CD4-positive, alpha-beta T cell treated with Interferon alpha-2 for 1 hour (primary cell): ENCODE data around the gene ANO3.
A peak's percentile ranks its signal among the peaks of the same experiment; 100 is the strongest.
"Not testable (repeated sequence)": the region's sequence is repeated elsewhere in the genome, so short reads cannot be mapped to it uniquely, and the experiment has no call there.

Experiments used
- DNase-seq, 2 donors: peaks; one replicate each; pipeline ENCODE4 v3.0.0-alpha.2; 2020 to 2022

The ANO3 gene

GRCh38 chr11:26331911-26332571, at the start of gene ANO3:
Gene ANO3, plus strand, starts transcription at chr11:26332130. Its CDS starts 146 bp downstream, at chr11:26332276.
- DNase-seq, result no peak

DNA sequence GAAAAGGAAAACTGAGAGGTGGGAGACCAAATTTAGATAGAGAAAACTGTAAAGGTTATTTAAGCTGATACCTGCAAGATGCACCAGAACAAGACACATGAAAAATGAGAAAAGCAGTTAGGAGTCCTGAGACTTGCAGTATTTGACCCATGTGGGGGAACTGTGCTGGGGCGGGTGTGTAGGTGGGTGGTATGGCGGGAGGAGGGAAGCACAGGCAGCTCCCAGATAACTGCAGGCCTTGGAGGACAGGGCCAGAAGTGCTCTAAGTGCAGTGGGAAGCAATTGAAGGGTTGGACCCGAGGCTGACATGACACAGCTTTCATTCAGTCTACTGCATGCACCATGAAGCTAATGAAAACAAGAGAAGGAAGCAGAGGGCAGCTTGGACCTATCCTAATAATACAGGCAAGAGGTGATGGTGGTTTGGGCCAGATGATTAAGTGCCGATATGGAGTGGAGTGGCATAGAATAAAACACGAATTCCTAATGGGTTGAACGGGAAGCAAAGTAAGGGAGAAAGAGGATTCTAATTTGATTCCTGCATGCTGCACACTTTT, 48.0 kb upstream of the ANO3 start:
- DNase-seq, result no peak

DNA sequence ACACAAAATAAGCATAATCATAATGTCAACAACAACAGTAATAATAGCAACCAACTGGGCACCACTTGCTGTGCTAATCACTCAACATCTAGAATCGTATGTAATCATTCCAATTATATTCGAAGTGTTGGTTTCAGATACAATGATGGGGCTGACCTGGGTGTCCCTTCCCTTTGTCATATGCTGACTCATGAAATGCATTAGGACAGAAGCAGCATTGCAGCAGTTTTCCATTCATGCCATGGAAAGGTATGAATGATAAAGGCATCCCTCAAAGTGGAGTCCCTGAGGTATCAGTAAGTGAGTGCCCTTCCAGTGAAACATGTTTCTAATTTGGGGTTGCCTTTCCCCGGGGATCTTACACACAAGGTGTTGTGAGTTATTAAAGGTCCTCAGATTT, 46.3 kb upstream of the ANO3 start:
- no peak for DNase-seq

DNA sequence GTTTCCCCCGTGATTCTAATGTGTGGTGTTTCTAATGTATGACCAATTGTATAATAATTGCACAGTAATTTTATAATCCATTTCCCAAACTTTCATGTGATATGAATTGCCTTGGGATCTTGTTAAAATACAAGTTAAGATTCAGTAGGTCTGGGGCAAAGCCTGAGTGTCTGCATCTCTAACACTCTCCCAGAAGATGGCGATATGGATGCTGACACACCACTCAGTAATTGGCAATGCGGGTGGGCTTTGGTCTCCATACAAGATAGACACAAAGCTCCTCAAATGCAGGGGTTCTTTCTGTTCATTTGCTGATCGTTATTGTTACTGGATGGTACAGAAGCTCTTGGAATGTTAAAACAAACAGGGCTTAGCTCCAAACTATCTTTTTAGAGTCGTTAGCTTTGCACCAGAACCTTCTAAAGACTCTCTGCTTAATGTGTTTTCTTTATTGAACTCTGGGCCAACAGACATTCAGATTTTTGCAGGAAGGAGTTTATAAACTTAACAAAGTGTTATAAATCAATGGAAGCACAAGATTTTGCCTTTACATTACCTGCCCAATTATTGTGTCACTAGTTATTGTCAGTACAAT, 45.4 kb upstream of the ANO3 start:
- no peak for DNase-seq

DNA sequence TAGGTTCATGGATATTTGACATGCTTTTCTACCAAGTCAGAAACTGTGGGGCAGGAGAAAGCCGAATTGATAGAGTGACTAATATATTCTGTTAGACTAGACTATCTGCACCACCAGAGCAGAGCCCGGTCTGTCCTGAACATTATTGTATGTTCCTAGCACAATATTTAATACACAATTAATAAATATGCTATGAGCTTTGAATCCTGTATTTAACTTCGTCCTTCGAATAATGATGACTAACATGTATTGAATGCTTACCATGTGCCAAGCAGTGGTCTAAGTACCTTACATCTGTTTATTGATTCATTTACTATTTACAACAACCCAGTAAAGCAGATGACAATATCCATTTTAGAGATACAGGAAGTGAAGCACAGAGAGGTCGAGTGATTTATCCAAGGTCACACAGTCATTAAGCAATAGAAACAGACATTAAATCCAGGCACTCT, 44.8 kb upstream of the ANO3 start:
- DNase-seq, result no peak

DNA sequence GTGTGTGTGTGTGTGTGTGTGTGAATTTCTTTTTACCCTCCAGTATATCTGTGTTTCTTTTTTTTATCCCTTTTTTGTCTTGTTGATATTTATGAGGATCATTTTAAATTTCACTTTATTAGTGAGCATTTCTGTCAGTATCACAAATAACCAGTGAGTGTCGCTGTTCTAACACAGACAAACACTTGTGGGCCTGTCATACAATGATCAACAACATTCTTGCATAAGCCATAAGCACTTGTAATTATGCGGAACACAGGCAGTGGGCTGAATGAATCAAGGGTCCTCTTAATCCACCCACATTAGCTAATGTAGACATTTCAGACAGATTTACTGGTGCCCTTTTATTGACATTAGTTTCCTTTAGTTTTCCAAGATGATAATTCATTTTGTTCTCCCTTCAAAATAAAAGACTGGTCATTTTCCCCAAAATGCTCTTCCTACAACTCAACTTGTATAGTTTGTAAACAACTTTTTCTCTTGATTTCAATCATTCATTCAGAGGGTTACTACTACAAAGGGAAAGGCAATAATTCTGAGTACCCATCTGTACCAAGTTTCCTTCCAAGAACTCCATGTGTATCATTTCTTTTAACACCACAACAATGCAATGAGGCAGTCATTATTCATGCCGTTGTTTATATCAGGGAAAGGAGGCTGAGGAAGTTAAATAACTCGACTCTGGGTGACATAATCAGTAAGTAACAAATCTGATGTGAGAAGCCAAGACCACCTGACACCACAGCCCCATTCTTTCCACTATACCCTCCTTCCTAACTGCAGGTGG, 34.5 kb upstream of the ANO3 start:
- DNase-seq, result peak in 1 of 2 donors; percentile 8

- not testable (repeated sequence) for DNase-seq
These were observed 15.6 kb upstream of the ANO3 start for GRCh38 chr11:26316372-26316771.

DNA sequence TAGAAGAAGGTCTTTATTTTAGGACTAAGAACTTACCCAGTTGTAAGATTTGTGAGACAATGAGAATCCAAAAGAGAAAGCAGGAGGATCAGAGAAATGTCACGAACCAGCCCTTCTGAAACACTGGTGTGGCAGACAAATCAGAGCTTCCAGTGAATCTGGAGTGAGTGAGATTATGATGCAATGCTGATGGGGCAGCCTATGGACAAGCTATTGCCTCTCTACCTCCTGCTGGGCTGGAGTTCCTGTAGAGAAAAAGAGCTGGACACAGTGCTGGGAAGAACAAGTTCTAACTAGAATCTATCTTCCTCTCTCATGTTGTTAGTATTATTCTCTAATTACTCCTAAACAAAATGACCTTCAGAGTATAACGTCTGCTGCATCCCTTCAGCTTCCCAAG, 12.0 kb upstream of the ANO3 start:
- DNase-seq, result no peak

DNA sequence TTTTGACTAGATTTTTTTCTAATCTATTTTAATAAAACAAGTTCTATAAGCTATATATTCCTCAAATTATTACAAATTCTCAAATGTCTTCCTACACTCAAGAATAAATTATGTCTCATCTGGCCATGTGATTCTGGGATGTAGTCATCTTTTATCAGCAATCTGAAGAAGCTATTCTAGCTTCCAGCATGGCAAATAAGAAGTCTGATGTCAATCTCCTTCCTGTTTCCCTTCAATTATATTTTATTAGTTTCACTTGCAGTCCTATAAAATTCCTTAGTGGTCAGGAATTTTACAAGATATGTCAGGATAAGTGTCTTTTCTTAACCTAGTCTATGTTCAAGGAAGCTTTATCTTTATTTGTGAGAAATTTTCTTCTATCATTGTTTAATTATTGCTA, 10.4 kb upstream of the ANO3 start:
- no peak for DNase-seq

GRCh38 chr11:26322335-26323067, 9.4 kb upstream of the ANO3 start:
- no peak for DNase-seq

DNA sequence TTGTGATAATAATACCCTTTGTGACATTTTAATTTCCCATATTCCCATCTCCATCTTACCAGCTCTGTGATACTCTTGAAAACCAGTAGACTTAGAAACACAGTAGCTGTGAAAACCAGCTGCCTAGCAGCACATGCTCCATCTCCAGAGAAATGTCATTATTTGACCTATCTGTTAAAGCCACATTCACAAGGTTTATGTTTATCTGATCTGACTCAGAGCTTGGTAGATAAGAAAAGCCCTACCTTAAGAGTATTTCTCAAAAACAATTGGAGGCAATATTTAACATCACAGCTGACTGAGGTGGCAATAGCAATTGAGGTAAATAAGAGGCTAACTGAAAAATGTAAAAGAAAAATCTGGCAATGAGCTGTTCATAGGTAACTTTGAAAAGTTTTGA, 8.1 kb upstream of the ANO3 start:
- no peak for DNase-seq

DNA sequence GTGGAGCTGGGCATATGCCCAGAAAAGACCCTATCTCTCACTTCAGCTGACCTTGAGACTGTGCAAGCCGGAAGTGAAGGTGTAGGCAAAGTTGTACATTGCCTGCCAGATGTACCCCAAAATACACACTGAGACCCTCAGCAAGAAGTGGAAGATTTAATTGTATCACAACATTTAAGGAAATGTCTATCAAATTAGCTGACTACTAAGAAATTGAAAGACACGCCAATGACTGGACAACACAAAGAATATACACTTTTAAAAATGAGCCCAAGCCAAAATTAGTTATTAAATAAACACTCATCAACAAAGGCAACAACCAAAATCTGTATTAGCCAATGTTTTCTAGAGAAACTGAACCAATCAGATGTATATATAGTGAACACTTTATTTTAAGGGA, 7.7 kb upstream of the ANO3 start:
- no peak for DNase-seq

DNA sequence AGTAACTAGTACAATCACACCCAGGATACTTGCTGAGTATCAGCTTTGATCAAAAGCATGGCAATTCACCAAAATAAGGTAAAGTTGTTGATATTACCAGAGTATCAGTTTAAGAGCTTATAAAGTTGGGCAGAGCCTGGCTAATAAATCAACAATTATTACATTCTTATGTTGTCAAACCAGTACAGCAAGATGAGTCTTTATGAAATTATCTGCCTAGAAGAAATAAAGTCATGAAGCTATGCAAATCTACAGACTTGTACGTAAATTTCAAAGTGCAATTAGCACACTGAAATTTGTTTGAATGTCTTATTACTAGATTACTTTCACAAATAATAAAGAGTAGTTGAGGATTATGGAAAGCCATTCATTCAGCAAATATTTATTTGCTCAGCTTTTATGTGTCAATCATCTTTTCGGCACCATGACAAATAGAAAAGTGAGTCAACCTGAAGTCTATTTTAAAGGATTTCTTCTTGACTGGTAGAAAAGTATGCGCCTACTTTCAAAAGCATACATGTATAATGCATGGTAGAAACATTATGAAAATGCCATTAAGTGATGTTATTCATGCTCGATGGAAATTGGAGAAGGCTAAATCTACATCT, 5.0 kb upstream of the ANO3 start:
- DNase-seq, result no peak

- no peak for DNase-seq
These were observed 2.7 kb upstream of the ANO3 start for GRCh38 chr11:26329206-26329605.

DNA sequence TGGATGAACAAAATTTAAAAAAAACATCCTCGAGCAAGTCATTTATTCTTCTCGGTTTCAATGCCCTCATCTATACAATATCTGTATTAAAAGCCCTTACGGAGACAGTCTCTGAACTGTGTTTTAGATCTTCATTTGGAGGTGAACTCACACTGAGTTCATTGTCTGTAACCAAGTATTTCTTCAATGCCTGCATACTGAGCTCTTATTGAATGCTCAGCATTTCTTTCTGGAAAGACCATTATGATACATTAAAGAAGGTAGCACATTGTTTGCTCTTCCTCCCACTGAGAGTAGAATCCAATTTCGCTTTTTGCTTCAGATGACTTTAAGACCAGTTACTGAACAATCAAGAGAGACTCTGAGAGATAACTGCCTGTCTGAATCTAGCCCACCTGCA, 1.7 kb upstream of the ANO3 start:
- DNase-seq, result no peak

DNA sequence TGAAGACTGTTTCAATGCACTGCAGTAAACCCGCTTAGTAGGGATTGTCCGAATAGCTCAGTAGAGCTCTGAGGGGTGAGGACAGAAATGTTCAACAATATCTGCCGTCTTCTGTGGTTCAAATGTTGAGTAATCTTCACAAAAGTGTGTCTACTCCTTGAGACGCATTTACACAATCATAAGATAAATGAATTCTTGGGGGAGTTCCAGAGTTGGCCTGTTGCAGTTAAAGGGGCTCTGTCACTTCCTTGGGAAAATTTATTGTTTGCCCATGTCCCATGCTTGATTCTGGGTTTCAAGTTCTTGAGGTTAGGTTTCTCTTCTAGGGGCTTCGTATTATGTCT, 614 bp downstream of the ANO3 start:
- DNase-seq, result no peak

DNA sequence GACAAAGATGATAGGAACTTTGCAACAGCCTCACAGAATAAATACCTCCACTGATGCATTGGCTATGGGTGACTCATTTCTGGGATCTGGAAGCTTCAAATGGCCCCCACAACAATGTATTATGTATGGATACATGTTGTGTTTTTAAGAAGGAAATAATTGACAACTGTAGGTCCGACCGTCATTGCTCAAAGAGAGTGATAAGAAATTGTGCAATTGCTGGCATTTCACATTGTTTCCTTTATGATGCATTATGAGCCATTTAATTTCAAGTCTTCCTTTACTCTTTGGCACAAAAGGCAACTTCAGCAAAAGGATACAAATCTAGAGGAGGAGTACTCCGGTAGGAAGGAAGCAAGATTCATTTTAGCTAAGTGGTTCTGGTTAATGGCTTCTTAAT, 2.0 kb downstream of the ANO3 start:
- DNase-seq, result no peak

GRCh38 chr11:26335903-26336302, 4.0 kb downstream of the ANO3 start:
- DNase-seq, result no peak

DNA sequence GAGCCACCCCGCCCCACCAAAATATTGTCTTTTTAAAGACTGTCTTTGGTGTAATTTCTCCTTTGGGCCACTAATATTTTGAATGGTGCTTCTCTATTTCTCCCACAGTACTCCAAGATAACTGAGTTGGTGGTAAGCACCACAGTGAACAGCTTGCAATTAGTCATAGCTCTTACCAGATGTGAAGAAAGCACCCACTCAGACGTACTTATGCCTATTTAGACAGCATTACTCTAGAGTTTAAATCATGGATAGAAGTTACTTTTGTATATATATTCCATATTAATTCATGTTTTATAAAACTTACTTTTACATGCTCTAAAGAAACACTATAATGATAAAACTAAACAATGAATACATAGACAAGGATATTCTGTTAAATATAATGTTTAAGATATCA, 12.7 kb downstream of the ANO3 start:
- no peak for DNase-seq

- no peak for DNase-seq
These were observed 16.8 kb downstream of the ANO3 start for GRCh38 chr11:26348776-26349175.

- DNase-seq, result no peak
These were observed 18.1 kb downstream of the ANO3 start for GRCh38 chr11:26350002-26350401.

GRCh38 chr11:26353010-26353409, 21.1 kb downstream of the ANO3 start:
- DNase-seq, result no peak

GRCh38 chr11:26359055-26359454, 27.1 kb downstream of the ANO3 start:
- DNase-seq, result no peak
